PC-3 (cell line): ENCODE data around the gene ASCL5. TPM values are rescaled to one million over a fixed set of nuclear protein-coding genes. Genes with fewer than 3 reads are reported as not detected.

Source experiments
- ATAC-seq: fragments of 200-7000 bp; cut with Tn5 transposase; 2 replicates; pipeline ENCODE4 v1.9.1; 2020; ENCODE audit warnings: mild to moderate bottlenecking, moderate library complexity
- BruUV-seq: library from RNA; stranded (reverse); fragments of 400-500 nt; replicated peaks from 2 replicates; lab custom pipeline; 2021; lab: Mats Ljungman, UMichigan
- CTCF ChIA-PET: fragments of 300-600 bp; sonication (Branson Sonifier 250); formaldehyde crosslinking; loops from one replicate; lab custom pipeline; 2022; ENCODE audit warnings: antibody characterized with exemption; lab: Charles Lee
- POLR2A ChIA-PET: fragments of 300-600 bp; sonication (Branson Sonifier 250); formaldehyde crosslinking; loops from one replicate; lab custom pipeline; 2022; ENCODE audit warnings: antibody characterized with exemption; ENCODE audit not compliant: unreplicated experiment; lab: Charles Lee
- DNase-seq: peaks from one replicate; pipeline ENCODE4 v3.0.0-alpha.2; 2015
- H2AFZ ChIP-seq: fragments of 300-600 bp; sonication (generic); 2 replicates; pipeline ENCODE4 v1.6.0; 2016; ENCODE audit warnings: antibody characterized with exemption, low read length
- H3F3A ChIP-seq: fragments of 300-600 bp; sonication (generic); one replicate; pipeline ENCODE4 v1.6.0; 2017; ENCODE audit warnings: antibody characterized with exemption, low read length, control low read depth, mild to moderate bottlenecking; ENCODE audit not compliant: unreplicated experiment
- H3K27ac ChIP-seq: fragments of 300-600 bp; sonication (generic); 2 replicates; pipeline ENCODE4 v1.5.1; 2016; ENCODE audit warnings: mild to moderate bottlenecking, low read length
- H3K27me3 ChIP-seq: fragments of 300-600 bp; sonication (generic); 2 replicates; pipeline ENCODE4 v1.6.1; 2016; ENCODE audit warnings: low read length, mixed read lengths
- H3K36me3 ChIP-seq: fragments of 300-600 bp; sonication (generic); 2 replicates; pipeline ENCODE4 v1.6.1; 2016; ENCODE audit warnings: low read depth, mixed run types, low read length, mixed read lengths
- H3K4me1 ChIP-seq: fragments of 300-600 bp; sonication (generic); 2 replicates; pipeline ENCODE4 v1.5.1; 2016; ENCODE audit warnings: low read length; ENCODE audit not compliant: insufficient read depth
- H3K4me2 ChIP-seq: fragments of 300-600 bp; sonication (generic); 2 replicates; pipeline ENCODE4 v1.6.0; 2016; ENCODE audit warnings: low read length
- H3K4me3 ChIP-seq: fragments of 300-600 bp; sonication (generic); 2 replicates; pipeline ENCODE4 v1.5.1; 2016; ENCODE audit warnings: mild to moderate bottlenecking, low read length, mixed read lengths
- H3K79me2 ChIP-seq: fragments of 300-600 bp; sonication (generic); 2 replicates; pipeline ENCODE4 v1.6.1; 2017; ENCODE audit warnings: low read length, mixed read lengths
- H3K9ac ChIP-seq: fragments of 300-600 bp; sonication (generic); 2 replicates; pipeline ENCODE4 v1.6.0; 2016; ENCODE audit warnings: mild to moderate bottlenecking, low read length
- H3K9me2 ChIP-seq: fragments of 300-600 bp; sonication (generic); replicated peaks from 2 replicates; pipeline ENCODE4 v1.6.1; 2016; ENCODE audit warnings: mixed run types, low read length, mixed read lengths
- H3K9me3 ChIP-seq: fragments of 300-600 bp; sonication (generic); 2 replicates; pipeline ENCODE4 v1.6.1; 2016; ENCODE audit warnings: low read length, mixed read lengths
- H4K20me1 ChIP-seq: fragments of 300-600 bp; sonication (generic); 2 replicates; pipeline ENCODE4 v1.6.1; 2016; ENCODE audit warnings: low read length, mixed read lengths
- CTCF ChIP-seq: fragments of 300-600 bp; sonication (generic); conservative IDR thresholded peaks from 2 replicates; pipeline ENCODE4 v1.5.1; 2017; ENCODE audit warnings: antibody characterized with exemption, low read depth, mild to moderate bottlenecking, low read length
- EZH2 ChIP-seq: fragments of 300-600 bp; sonication (generic); IDR thresholded peaks from one replicate; pipeline ENCODE4 v1.6.1; 2017; ENCODE audit warnings: antibody characterized with exemption, mild to moderate bottlenecking, low read length; ENCODE audit not compliant: unreplicated experiment
- EZH2phosphoT487 ChIP-seq: fragments of 300-600 bp; sonication (generic); IDR thresholded peaks from 2 replicates; pipeline ENCODE4 v1.6.1; 2018; ENCODE audit warnings: mild to moderate bottlenecking, antibody characterized with exemption, low read length, borderline replicate concordance
- intact Hi-C: fragments of 100-400 bp; cut with micrococcal nuclease; formaldehyde crosslinking; loops from 2 replicates; pipeline ENCODE4 v1.9.0; 2023
- total RNA-seq: library from RNA; depleted of rRNA; stranded (reverse); fragments of >200 nt; gene quantifications from 2 replicates; pipeline ENCODE4 v1.2.3, GENCODE V29; 2014

Gene ASCL5
- total RNA-seq, 1 experiment from 2014 or later = 3.1 TPM

DNA sequence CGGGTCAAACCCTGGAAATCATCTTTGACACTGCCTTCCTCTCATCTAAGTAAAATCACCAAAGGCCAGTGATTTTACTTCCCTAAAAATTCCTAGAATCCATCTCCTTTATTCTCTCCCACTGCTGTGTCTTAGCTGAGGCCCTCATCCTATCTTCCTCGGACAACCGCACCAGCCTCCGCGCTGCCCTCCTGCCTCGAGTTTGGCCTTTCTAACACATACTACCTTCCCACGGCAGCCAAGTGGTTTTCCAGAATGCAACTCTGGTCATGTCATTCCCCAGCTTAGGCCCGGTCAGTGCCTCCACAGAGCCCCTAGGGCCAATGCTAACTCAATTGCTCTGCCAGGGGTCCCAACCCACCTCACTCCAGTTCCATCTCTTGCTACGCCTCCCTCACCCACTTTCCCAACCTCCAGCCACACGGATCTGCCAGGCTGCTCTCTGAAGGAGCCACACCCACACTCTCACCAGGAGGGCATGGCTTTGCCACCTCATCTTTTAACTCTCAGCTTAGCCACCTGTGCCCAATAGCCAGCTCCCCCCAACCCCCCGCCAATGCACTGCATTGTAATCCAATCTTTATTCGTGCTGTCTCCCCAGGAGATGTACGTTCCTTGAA, 20.5 kb upstream of the ASCL5 start:
- TF ChIP-seq EZH2 (no peak), EZH2phosphoT487 (no peak), CTCF (no peak)
- no TSS peak for BruUV-seq
- CTCF ChIA-PET = no interaction called here

GRCh38 chr1:201146626-201147390, 19.8 kb upstream of the ASCL5 start:
- Histone ChIP-seq H4K20me1 (no peaks in the 10 kb centered on the region), H3K4me2 (no peak overlapping the region), H2AFZ (no peak overlapping the region), H3K27me3 (no peaks in the 10 kb centered on the region), H3K79me2 (peaks cover under 1% of the 10 kb centered on the region; the same call in 1 of the 2 replicates), H3K9ac (no peak overlapping the region), H3K9me3 (no peaks in the 10 kb centered on the region), H3F3A (no peaks in the 10 kb centered on the region), H3K4me3 (no peak overlapping the region), H3K4me1 (no peaks in the 10 kb centered on the region), H3K9me2 (no peaks in the 10 kb centered on the region), H3K27ac (no peak overlapping the region), H3K36me3 (peaks cover 96% of the 10 kb centered on the region)
- TF ChIP-seq EZH2phosphoT487 (no peak), CTCF (no peak)
- ATAC-seq (no peak), DNase-seq (no peak)
- intact Hi-C loops = no loop called here
- POLR2A ChIA-PET = no interaction called here
- CTCF ChIA-PET = no interaction called here
- BruUV-seq = no TSS peak

More for the DNA sequence above, 20.5 kb upstream of the ASCL5 start:
- Histone ChIP-seq H3K4me1 (peaks cover 3% of the 10 kb centered on the region; the same call in 1 of the 2 replicates), H3F3A (no peaks in the 10 kb centered on the region), H3K9ac (no peak overlapping the region), H3K9me2 (no peaks in the 10 kb centered on the region), H3K27ac (no peak overlapping the region), H3K36me3 (peaks cover 91% of the 10 kb centered on the region), H2AFZ (no peak overlapping the region), H3K27me3 (no peaks in the 10 kb centered on the region), H3K4me2 (no peak overlapping the region), H3K4me3 (no peak overlapping the region), H3K9me3 (no peaks in the 10 kb centered on the region), H3K79me2 (peaks cover 8% of the 10 kb centered on the region), H4K20me1 (no peaks in the 10 kb centered on the region)
- no peak for DNase-seq
- POLR2A ChIA-PET = no interaction called here
- intact Hi-C loops = no loop called here
- no peak for ATAC-seq

GRCh38 chr1:201145816-201146215, 18.8 kb upstream of the ASCL5 start:
- Histone ChIP-seq H2AFZ (no peak overlapping the region), H3K9me2 (no peaks in the 10 kb centered on the region), H3K9ac (no peak overlapping the region), H3K9me3 (no peaks in the 10 kb centered on the region), H3K79me2 (no peaks in the 10 kb centered on the region), H4K20me1 (no peaks in the 10 kb centered on the region), H3F3A (no peaks in the 10 kb centered on the region), H3K4me1 (no peaks in the 10 kb centered on the region), H3K27me3 (no peaks in the 10 kb centered on the region), H3K4me3 (no peak overlapping the region), H3K36me3 (peaks cover 95% of the 10 kb centered on the region), H3K27ac (no peak overlapping the region), H3K4me2 (no peak overlapping the region)
- no peak for TF ChIP-seq EZH2phosphoT487
- TF ChIP-seq CTCF = no peak
- no peak for TF ChIP-seq EZH2
- BruUV-seq = no TSS peak
- ATAC-seq = no peak
- intact Hi-C loops = no loop called here
- ChIA-PET CTCF (interaction anchor here (0.6 kb wide), 1 partner anchor 9 kb away, joined by 8 read pairs; the partner anchor contains the start of gene TMEM9), POLR2A (no interaction called here)
- no peak for DNase-seq
